GM18861 (cell line): ENCODE data around the gene TMEM212.
"Not testable (repeated sequence)": the region's sequence is repeated elsewhere in the genome, so short reads cannot be mapped to it uniquely, and the experiment has no call there.

Experiments
- ATAC-seq: cut with Tn5 transposase; IDR thresholded peaks from one replicate; pipeline ENCODE4 v1.9.1; 2021; ENCODE audit not compliant: unreplicated experiment

Gene TMEM212

DNA sequence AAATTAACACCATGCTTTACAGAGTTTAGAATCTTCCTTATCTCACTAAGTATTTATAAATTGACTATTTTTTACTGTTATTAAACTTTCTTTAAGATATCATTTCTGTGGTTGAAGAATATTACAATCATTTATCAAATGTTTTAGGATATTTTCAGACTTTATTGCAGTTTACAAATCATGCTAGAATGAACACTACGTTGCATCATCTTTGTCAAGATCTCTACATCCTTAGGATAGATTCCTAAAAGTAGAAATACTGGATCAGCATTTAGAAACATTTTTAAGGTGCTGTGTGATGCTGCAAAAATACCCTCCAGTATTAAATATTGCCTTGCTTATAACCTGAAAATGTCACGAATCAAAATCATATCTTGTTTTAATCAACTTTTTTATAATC lies 30.3 kb upstream of the TMEM212 start:
- no peak for ATAC-seq

DNA sequence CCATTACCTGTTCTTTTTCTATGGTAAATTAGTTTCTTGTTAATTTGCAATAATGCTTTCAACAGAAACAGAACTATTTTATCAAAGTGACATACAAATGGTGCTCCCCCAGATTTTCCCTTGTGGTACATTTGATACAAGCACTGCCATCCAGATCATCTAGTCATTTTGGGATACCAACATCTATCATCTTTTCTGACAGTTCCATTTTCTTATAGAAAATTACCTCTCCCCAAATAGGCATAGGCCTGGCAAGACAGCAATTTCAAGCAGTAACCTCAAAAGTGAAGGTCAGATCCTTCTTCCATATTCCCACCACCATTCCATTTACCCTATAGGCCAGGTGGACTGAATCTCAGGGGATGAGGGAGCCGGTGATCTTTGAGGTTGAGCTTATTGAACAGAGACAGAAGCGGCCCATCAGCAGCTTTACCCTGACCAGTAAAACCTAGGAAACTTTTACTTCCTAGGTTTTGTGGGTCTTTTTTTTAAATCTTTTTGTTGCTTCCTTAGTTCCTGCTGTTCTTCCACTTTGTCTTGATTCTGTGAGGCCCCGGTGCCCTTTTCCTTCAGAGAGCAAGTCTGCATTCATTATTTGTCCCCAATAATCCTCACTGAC lies 29.8 kb upstream of the TMEM212 start:
- ATAC-seq: no peak

DNA sequence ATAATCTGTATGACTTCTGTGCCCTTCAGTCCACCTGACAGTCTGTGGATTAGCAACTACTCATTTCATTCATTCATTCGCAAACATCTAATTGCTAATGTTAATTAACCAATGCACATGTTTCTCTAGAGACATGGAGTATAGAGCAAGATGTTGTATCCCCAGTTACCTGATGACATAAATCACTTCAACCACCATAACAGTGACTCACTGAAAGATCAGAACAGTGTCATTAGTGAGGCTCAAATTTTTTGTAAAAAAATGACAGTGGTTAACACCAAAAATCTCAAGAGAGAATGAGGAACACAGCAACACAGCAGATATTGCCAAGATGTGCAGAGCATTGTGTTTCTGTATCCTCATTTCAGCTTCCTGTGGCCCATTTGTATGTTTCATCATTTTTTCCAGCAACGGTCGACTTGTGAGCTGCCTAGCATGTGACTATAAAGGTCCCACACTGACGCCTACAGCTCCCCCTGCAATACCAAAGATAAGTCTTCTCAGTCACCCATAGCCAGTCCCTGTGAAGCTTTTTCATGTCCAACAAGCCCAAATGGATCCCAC lies 29.2 kb upstream of the TMEM212 start:
- ATAC-seq: peak; percentile 42

DNA sequence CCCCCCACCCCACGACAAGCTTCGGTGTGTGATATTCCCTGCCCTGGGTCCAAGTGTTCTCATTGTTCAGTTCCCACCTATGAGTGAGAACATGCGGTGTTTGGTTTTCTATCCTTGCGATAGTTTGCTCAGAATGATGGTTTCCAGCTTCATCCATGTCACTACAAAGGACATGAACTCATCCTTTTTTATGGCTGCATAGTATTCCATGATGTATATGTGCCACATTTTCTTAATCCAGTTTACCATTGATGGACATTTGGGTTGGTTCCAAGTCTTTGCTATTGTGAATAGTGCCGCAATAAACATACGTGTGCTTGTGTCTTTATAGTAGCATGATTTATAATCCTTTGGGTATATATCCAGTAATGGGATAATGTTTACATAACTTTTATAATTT lies 28.5 kb upstream of the TMEM212 start:
- ATAC-seq: not testable (repeated sequence)

DNA sequence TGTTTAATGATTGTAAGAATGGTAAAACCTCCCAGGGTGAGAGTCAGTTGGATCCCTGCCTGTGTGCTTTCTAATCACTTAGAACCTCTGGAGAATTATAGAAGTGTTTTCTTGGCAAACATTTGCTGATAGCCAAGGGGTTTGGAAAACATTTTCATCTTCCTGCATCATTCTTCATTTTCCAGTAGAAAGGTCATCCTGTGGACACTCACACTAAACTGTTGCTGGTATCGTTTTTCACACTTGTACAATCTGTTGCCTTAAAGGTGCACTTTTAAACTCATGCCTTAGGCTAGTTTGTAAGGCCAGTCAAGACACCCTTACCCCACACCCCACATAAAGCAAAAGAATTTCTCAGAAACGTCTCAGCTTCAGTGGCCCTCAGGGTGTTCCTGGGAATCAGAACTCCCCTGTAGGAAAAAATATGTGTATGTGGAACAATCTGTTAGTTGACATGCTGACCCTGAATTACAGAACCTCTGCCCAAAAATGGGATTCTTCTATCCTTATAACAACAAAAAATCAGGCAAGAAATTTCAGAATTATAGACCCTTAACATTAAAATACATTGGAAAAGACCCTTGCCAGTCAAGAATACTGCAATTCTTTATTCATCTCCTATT lies 27.1 kb upstream of the TMEM212 start:
- ATAC-seq: no peak

DNA sequence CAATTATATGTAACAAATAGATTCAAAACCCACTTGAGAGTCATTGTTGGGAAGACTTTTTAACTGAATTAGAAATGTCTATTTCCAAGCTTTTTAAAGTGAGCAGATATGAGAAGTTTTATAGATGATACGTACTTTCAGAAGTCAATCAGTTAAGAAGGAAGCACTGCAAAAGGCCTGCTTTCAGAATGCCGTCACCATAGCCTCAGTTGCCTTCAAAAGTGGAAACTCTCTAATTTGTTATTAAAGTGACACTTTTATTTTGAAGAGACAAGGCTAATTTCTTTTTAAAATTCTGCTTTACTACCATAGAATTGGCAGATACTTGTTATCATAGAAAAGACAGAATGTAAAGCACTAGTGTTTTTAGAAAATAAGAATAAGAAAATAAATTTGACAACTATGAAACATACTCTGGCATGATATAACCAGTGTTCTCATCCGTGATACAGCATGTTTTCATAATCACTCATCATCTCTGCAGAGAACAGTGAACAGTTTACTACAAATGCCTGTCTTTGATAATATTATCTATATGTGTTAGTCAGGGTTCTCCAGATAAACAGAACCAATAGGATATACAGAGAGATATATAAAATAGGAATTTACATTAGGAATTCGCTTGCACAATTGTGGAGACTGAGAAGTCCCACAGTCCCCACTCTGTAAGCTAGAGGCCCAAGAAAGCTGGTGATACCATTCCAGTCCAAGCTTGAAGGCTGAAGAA lies 25.9 kb upstream of the TMEM212 start:
- ATAC-seq: peak; percentile 33

DNA sequence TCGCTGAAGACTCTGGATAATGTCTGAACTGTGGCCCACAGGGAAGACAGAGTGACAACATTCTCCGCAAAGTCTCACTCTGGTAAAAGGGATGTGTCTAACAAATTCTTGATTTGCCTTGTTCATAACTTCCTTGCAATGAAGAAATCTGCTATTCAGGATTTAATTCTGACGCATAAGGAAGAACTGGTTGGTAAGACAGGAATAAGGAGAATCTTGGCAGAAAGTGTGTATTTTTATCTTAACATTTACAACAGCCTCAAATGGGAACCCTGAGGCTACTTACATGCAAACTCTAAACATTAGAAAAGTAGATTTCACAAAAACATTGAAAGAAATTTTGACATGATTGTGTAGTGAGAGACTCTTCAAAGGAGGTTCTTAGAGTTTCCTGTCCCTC lies 22.1 kb upstream of the TMEM212 start:
- no peak for ATAC-seq

DNA sequence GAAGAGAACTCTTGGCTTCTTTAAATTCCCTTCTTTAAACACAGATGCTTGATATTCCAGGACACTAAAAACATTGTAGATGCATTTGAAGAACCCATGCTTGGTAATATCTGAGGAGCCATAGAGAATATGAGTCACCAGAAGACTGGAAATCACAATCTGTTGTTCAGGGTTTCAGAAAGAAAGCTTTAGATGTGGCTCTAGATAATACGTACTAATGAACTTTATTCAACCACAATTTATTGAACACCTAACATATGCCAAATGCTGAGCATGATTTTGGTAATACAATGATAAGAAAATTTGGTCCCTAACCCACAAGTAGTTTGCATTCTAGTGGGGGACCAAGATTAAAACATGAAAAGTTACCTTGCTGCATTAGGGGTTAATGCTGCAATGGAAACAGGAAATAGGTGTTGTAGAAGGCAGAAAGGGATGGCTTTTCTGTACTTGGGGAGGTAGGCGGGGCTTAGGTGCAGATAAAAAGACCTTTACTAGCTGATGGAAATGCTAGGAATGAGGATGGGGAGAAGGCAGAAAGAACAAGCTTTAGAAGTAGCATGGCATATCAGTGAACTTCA lies 21.3 kb upstream of the TMEM212 start:
- ATAC-seq: no peak

DNA sequence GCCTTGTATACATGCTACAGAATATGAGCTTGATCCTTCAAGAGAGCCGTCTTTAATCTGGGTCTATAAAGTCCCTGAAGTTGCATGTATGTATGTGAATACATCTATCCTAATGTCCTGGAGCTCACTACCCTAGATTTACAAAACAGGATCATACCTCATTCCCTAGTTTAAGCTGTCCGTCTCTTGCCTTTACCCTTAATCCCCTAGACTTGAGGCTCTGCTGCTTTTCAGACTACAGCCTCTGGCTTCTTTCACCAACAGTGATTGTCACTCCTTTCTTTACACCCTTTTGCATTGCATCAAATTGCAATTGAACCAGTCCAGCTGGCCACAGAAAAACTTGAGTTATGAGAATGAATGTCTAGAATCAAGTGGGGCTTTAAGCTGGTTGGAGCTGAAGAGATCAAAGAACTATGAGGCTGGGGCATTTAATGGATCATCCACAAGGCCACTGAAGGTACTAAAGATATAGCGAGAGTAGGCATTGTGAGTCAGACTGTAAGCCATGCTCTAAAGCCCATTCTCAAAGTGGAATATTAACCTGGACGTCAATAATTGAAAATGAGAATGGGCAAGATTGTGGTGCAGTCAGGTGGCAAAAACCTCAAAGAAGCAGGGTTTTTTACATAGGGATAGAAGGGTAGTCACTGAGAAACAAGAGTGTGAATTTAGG lies 20.6 kb upstream of the TMEM212 start:
- peak; percentile 91 for ATAC-seq

DNA sequence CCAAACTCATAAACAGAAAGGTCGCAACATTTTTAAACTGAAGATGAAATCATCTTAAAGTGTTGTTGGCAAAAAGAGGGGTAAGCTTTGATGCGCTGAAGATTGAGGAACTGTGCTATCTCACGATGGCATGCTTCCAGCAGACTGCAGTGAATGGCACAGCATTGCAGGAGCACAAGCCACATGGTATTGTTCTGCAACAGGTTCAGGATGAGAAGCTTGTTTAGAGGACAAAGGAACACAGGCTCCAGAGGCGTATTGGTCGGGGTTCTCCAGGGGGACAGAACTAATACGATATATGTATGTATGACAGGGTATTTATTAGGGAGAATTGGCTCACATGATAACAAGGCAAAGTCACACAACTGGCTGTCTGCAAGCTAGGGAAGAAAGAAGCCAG lies 19.0 kb upstream of the TMEM212 start:
- ATAC-seq: no peak

DNA sequence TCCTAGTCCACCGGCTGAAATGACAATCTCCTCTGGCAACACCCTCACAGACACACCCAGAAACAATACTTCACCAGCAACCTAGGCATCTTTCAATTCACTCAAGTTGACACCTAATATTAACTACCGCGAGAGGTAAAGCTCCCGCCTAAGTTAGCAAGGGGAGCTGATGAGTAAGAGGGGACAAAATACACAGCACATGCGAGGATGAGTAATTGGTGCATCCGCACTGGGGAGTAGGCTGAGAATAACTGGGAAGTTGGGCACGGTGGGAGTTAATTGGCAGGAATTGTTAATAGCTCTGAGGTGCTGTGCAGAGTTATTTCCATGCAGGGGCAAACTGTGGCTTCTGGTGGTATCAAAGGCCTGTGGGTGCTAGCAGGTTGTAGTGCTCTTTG lies 18.3 kb upstream of the TMEM212 start:
- no peak for ATAC-seq

DNA sequence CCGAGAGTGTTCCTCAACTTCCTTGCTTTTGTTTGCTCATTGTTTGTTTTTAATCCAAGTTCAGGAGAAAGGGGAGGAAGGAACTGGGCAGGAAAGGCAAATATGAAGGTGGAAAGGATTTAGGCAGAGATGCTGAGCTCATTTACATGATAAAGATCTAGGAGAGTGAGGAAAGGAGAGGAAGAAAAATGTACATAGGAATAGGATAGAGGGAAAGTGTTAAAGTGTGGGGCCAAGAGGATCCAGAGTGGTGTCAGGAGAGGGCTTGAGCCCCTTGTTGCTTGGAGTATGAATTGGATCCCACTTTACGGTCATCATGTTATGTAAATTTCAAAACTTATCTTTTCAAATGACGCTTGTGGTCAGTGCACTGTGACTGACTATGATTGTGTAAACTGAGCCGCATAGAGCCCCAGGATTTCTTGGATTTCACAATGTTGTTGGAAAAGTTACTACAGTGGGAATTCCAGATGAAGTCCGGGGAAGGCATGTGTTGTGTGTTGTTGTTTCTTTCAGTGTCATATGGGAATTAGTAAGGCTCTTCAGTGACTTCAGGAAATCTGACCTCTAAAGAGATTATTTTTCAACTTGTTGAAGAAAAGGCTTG lies 17.8 kb upstream of the TMEM212 start:
- ATAC-seq: no peak

DNA sequence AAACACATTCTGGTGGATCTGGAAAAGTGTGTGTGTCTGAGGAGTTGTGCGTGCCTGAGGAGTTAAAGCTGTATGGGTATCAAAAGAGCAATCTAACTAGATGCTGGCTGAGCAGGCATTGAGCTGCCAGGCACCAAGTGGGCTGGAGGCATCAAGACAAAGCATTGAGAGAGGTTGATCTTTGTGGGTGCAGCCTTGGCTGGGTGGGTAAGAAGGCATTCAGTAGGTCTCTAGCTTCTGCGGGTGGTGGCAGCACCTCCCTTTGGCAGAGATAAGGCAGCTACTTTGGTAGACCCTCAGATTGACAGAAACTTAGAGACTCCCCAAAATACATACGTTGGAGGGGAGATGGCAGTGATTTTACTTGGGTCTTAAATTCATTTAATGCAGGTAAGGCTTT lies 15.8 kb upstream of the TMEM212 start:
- ATAC-seq: no peak

DNA sequence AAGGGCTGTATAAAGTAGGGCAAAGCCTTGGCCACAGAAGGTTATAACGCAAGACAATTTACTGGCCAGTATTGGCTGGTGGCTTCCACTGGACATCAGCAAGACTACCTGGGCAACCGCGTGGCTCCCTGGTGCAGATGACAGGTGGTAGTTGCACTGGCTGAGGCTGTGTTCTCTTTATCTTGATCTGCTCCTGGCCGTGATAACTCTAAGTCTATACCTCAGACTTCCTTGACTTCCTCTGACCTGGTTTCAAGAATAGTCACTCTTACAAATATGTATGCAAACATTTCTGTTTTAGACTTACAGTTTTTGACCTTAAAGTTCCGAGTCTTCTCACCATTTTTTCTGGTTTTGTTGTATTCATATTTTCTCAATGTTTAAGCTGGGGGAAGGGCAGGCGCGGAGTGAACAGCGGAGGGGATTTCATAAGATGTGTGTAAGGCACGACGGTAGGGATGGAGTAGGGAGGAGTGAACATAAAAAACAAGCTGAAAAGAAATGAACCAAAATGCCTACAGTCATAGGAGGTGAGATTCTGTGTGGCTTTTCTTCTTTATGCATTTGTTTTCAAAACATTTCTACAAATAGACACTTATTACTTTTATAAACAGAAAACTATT lies 15.2 kb upstream of the TMEM212 start:
- ATAC-seq: no peak

DNA sequence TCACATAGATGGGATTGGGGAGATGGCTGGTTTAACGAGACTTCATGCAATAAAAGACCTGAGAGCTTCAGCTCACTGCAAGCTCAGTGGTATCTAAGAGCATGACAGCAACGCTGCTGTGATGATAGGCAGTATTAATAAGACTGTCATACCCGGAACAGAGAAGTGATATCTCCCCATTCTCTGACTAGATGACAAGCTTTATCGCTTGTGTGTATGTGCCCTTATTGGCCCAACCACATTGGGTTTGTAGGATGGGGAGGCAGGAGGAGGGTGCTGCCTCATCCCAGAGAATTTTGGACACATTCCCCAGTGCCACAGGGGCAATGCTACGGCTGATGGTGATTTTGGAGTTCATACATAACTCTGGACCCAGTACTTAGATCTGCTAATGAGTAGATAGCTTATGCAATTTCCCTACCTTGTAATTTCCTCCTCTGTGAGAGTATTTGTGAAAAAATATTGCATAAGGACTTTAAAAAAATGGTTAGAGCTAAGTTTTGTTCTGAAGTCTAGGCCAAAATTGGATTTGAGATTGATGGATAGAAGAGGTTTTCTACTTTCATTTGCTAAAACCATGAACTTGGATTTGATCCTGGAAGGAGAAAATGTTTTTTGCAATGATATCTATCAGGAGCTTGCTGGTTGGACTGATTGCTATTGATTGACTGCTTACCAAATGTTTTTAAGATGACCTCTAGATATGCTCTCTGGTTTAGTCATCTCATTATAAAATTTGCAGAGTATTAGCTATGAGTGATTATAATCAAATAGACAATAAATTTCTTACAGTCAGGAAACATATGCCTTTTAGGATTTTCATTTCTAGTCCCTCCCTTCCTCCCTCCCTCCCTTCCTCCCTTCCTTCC lies 14.0 kb upstream of the TMEM212 start:
- no peak for ATAC-seq

DNA sequence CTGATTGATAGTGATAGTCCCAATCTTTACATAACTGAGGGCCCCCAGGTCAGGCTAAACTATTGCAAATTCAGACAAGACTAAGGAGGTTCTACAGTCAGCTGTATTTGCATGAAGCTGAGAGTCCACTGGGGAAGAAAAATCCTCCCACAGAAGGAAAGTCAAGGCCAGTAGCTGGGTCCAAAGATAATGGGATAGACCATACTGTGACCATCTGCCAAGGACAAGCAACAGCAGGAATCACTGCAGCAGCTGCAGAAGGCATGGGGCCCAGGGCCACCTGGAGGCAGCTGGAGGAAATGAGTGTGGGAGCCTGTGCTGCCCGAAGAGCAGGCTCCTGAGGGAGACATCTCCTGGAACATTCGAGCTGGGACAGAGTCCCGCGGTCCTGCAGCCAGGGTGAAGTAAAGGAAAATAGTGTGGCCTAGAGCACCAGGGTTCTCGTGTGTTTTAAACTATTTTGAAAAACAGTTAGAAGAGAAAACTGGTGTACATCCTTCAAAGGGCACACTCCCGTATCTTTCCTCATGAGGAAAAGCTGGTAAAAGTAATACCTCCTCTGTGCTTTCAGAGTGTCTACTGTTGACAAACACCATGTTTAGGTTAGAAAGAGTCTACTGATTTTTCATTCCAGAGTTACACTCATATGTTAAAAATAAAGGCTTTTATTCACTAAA lies 13.2 kb upstream of the TMEM212 start:
- no peak for ATAC-seq

DNA sequence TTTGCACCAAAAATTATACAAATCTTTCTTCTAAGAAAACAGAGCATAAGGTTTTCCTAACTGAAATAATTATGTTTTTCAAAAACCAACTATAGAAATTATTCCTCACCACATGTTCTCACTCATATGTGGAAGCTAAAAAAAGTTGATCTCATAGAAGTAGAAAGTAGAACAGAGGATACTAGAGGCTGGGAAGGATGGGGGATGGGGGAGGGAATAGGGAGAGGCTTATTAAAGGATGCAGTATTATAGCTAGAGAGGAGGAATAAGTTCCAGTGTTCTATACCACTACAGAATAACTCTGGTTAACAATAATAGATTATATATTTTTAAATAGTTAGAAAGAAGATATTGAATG lies 12.7 kb upstream of the TMEM212 start:
- no peak for ATAC-seq

DNA sequence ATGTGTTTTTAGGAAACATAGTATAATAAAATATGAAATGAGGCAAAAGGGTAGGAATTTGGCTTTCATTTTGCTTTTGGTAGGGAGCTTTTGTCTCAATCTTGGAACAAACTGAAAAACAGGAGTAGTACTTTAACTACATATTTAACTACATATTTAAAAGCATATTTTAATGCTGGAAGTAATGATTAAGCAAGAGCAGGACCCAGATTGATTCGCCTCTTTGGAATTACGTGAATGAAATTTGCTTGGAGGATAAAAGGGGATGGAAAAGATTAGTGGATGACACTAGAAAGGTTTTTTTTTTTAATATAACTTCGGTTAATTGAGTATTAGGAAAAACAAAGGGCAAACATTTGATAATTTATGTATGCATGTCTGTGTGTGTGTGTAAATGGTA lies 11.2 kb upstream of the TMEM212 start:
- no peak for ATAC-seq

DNA sequence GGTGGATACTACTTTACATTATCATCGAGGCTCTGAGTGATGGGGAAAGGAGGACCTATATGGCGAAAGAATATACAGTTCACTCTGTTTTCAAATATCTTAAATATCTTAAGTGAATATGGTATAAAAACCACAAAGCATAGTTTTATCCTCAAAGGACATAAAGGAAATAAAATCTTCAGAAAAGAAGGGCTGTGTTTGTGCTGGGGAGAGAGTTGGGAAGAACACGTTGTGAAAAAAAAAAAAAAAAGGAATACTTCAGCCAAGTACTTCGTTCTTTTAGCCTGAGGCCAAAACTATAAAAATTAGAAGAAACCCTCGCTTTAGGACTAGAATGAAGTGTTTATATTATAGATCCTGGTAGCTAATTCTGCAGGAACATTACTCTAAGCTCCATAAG lies 10.2 kb upstream of the TMEM212 start:
- no peak for ATAC-seq
